CD14-positive monocyte (primary cell): Measurements from ENCODE around the gene HNRNPA2B1. TPM values are rescaled to one million over a fixed set of nuclear protein-coding genes. Genes with fewer than 3 reads are reported as not detected.

Experiments used
- DNase-seq, 3 donors: peaks; one replicate each; pipeline ENCODE4 v3.0.0-alpha.2; 2011 to 2022
- H2AFZ ChIP-seq: 2 replicates; pipeline ENCODE4 v1.6.0; 2012; ENCODE audit warnings: mild to moderate bottlenecking, low read depth, low read length, inconsistent platforms; ENCODE audit not compliant: insufficient read depth, poor library complexity, severe bottlenecking
- H3K27ac ChIP-seq, 2 donors: 1 replicate in 1 of 2; 2 replicates in 1 of 2; pipeline ENCODE4 v1.5.1; 2012 to 2013; ENCODE audit warnings: low read length in 2 of 2, control low read depth in 1 of 2, inconsistent platforms in 1 of 2, low read depth in 1 of 2, mild to moderate bottlenecking in 1 of 2
- H3K27me3 ChIP-seq, 2 donors: one replicate each; pipeline versions ENCODE4 v1.6.0 to v1.6.1; 2011 to 2013; ENCODE audit warnings: low read length in 2 of 2; ENCODE audit not compliant: control insufficient read depth in 2 of 2, insufficient read depth in 2 of 2
- H3K36me3 ChIP-seq, 2 donors: replicated peaks in 1 of 2; 1 replicate in 1 of 2; 2 replicates in 1 of 2; pipeline versions ENCODE4 v1.5.1 to v1.6.1; 2012 to 2013; ENCODE audit warnings: low read length in 2 of 2, control low read depth in 1 of 2, inconsistent platforms in 1 of 2, mild to moderate bottlenecking in 1 of 2; ENCODE audit not compliant: insufficient read depth in 2 of 2, control insufficient read depth in 1 of 2
- H3K4me1 ChIP-seq, 2 donors: 1 replicate in 1 of 2; 2 replicates in 1 of 2; pipeline versions ENCODE4 v1.5.1 to v1.6.1; 2012 to 2013; ENCODE audit warnings: low read length in 2 of 2, control low read depth in 1 of 2, inconsistent platforms in 1 of 2, mild to moderate bottlenecking in 1 of 2, moderate library complexity in 1 of 2; ENCODE audit not compliant: insufficient read depth in 2 of 2, control insufficient read depth in 1 of 2
- H3K4me2 ChIP-seq: replicated peaks from 2 replicates; pipeline ENCODE3; 2012; ENCODE audit warnings: low read length, moderate library complexity, mild to moderate bottlenecking; ENCODE audit not compliant: poor library complexity, severe bottlenecking; ENCODE audit errors: extremely low read depth
- H3K4me3 ChIP-seq, 3 experiments: fragments of 200-600 bp in 1 of 3; sonication (generic) in 1 of 3; replicated peaks in 1 of 3; 1 replicate in 2 of 3; 2 replicates in 1 of 3; pipeline ENCODE4 v1.5.1; 2011 to 2013; ENCODE audit warnings: low read length in 3 of 3, mild to moderate bottlenecking in 3 of 3, control low read depth in 2 of 3, low read depth in 2 of 3, inconsistent platforms in 1 of 3, moderate library complexity in 1 of 3
- H3K79me2 ChIP-seq: 2 replicates; pipeline ENCODE4 v1.6.0; 2012; ENCODE audit warnings: mild to moderate bottlenecking, control low read depth, inconsistent platforms, low read length, moderate library complexity; ENCODE audit not compliant: insufficient read depth
- H3K9ac ChIP-seq: 2 replicates; pipeline ENCODE4 v1.6.0; 2017; ENCODE audit warnings: low read length, mild to moderate bottlenecking; ENCODE audit not compliant: insufficient read depth, poor library complexity, severe bottlenecking
- H3K9me3 ChIP-seq, 2 donors: replicated peaks in 1 of 2; 1 replicate in 1 of 2; 2 replicates in 1 of 2; pipeline versions ENCODE4 v1.5.1 to v1.6.1; 2012 to 2013; ENCODE audit warnings: low read length in 2 of 2, control low read depth in 1 of 2; ENCODE audit not compliant: control insufficient read depth in 1 of 2, insufficient read depth in 1 of 2
- H4K20me1 ChIP-seq: 2 replicates; pipeline ENCODE4 v1.6.0; 2012; ENCODE audit warnings: mild to moderate bottlenecking, low read length, control low read depth, moderate library complexity; ENCODE audit not compliant: insufficient read depth
- H3K27ac Mint-ChIP-seq, 7 donors: one replicate each; pipeline ENCODE4 v1.8.0; 2020; ENCODE audit warnings: mild to moderate bottlenecking in 7 of 7, mixed read lengths in 7 of 7, moderate library complexity in 6 of 7, inconsistent platforms in 2 of 7
- H3K27me3 Mint-ChIP-seq, 3 donors: one replicate each; pipeline ENCODE4 v1.8.0; 2021 to 2022; ENCODE audit warnings: low read depth in 3 of 3, mild to moderate bottlenecking in 3 of 3, mixed read lengths in 3 of 3, moderate library complexity in 3 of 3, inconsistent platforms in 1 of 3
- H3K36me3 Mint-ChIP-seq, 2 donors: one replicate each; pipeline ENCODE4 v1.8.0; 2020; ENCODE audit warnings: mixed read lengths in 2 of 2, inconsistent platforms in 1 of 2, mild to moderate bottlenecking in 1 of 2
- H3K4me1 Mint-ChIP-seq: one replicate; pipeline ENCODE4 v1.8.0; 2020; ENCODE audit warnings: mild to moderate bottlenecking, mixed read lengths
- H3K4me3 Mint-ChIP-seq, 2 donors: one replicate each; pipeline ENCODE4 v1.8.0; 2020; ENCODE audit warnings: mild to moderate bottlenecking in 2 of 2, mixed read lengths in 2 of 2, moderate library complexity in 1 of 2
- H3K9me3 Mint-ChIP-seq, 7 donors: one replicate each; pipeline ENCODE4 v1.8.0; 2020 to 2022; ENCODE audit warnings: mixed read lengths in 7 of 7, mild to moderate bottlenecking in 6 of 7, moderate library complexity in 6 of 7, inconsistent platforms in 2 of 7
- WGBS: methylation state at CpG from one replicate; pipeline ENCODE4 v1.1.5; 2013; ENCODE audit warnings: missing lambda C conversion rate; ENCODE audit not compliant: insufficient coverage; 5-methylcytosine and 5-hydroxymethylcytosine counted together
- intact Hi-C, 2 donors: fragments of 100-400 bp; cut with micrococcal nuclease; formaldehyde crosslinking; loops; one replicate each; pipeline versions ENCODE4 v1.15.0 to v1.15.1; 2023
- polyA plus RNA-seq, 3 donors: library from polyadenylated mRNA; depleted of rRNA in 1 of 3; unstranded in 2 of 3; stranded (reverse) in 1 of 3; fragments of 300-500 nt in 2 of 3; fragments of >200 nt in 1 of 3; fragmentation: Illumina TruSeq in 2 of 3; gene quantifications; 1 replicate in 2 of 3; 2 replicates in 1 of 3; pipeline ENCODE4 v1.2.3, GENCODE V29; 2012 to 2021
- TF ChIP-seq, protein P1 (sequence below): fragments of 200-600 bp; IDR thresholded peaks from one replicate; pipeline ENCODE4 v1.8.0; 2022; ENCODE audit warnings: antibody characterized with exemption, mild to moderate bottlenecking

HNRNPA2B1 gene
- polyA plus RNA-seq, 3 donors, result 249 to 391 (median 269) TPM

DNA sequence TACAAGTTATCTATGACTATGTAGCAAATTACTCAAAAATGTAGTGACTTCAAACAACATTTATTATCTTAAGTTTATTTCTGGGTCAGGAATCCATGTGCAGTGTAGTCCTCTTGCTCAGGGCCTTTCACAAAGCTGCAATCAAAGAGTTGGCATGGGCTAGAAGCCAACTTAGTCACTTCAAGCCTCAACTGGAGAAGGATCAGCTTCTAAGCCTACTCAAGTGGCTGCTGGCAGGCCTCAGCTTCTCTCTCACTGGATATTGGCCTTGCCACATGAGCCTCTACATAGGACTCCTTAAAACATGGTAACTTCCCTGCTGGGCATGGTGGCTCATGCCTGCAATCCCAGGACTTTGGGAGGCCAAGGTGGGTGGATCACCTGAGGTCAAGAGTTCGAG lies 53.5 kb downstream of the HNRNPA2B1 start:
- Histone ChIP-seq H2AFZ (no peak overlapping the region), H3K4me1 (peaks cover 19 to 22% of the 10 kb centered on the region in 2 donors), H3K36me3 (no peaks in the 10 kb centered on the region), H3K27ac (no peak overlapping the region), H3K9me3 (no peaks in the 10 kb centered on the region), H3K4me3 (no peak overlapping the region), H3K79me2 (no peaks in the 10 kb centered on the region), H4K20me1 (no peaks in the 10 kb centered on the region), H3K9ac (no peak overlapping the region), H3K27me3 (no peaks in the 10 kb centered on the region), H3K4me2 (no peak overlapping the region)
- TF ChIP-seq, protein P1, sequence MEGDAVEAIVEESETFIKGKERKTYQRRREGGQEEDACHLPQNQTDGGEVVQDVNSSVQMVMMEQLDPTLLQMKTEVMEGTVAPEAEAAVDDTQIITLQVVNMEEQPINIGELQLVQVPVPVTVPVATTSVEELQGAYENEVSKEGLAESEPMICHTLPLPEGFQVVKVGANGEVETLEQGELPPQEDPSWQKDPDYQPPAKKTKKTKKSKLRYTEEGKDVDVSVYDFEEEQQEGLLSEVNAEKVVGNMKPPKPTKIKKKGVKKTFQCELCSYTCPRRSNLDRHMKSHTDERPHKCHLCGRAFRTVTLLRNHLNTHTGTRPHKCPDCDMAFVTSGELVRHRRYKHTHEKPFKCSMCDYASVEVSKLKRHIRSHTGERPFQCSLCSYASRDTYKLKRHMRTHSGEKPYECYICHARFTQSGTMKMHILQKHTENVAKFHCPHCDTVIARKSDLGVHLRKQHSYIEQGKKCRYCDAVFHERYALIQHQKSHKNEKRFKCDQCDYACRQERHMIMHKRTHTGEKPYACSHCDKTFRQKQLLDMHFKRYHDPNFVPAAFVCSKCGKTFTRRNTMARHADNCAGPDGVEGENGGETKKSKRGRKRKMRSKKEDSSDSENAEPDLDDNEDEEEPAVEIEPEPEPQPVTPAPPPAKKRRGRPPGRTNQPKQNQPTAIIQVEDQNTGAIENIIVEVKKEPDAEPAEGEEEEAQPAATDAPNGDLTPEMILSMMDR, result no peak
- peaks cover 0 to 11% (median 7%) of the 10 kb centered on the region in 7 donors for H3K9me3 Mint-ChIP-seq
- DNase-seq, result no peak
- no peak overlapping the region for H3K4me3 Mint-ChIP-seq
- intact Hi-C loops, result no loop called here
- WGBS, result 100% methylated on average over 1 of the region's 1 CpG
- peaks cover 26% of the 10 kb centered on the region for H3K4me1 Mint-ChIP-seq
- peaks cover 5 to 6% (median 6%) of the 10 kb centered on the region in 3 donors for H3K27me3 Mint-ChIP-seq
- no peaks in the 10 kb centered on the region for H3K36me3 Mint-ChIP-seq
- no peak overlapping the region for H3K27ac Mint-ChIP-seq

DNA sequence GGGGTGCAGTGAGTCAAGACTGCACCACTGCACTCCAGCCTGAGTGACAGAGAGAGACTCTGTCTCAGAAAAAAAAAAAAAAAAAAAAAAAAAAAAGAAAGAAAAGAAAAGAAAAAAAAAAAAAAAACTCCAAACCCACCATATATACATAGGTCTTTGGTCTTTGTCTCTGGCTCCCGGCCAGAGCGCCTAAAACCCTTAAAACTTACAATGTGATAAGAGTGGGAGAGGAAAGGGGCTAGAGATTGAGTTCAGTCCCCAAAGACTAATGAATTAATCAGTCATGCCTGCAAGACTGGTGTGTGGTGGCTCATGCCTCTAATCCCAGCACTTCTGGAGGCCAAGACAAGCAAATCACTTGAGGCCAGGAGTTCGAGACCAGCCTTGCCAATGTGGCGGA lies 55.3 kb downstream of the HNRNPA2B1 start:
- no peak overlapping the region for H3K27ac ChIP-seq
- H3K4me1 ChIP-seq, result peaks cover 31% of the 10 kb centered on the region in 2 donors
- no peak overlapping the region for H3K4me3 ChIP-seq
- no peaks in the 10 kb centered on the region for H3K79me2 ChIP-seq
- H3K27me3 ChIP-seq, result no peaks in the 10 kb centered on the region
- Mint-ChIP-seq H3K27me3 (peaks cover 2 to 4% (median 2%) of the 10 kb centered on the region in 3 donors), H3K4me1 (peaks cover 32% of the 10 kb centered on the region), H3K27ac (no peak overlapping the region), H3K9me3 (peaks cover 0 to 11% (median 7%) of the 10 kb centered on the region in 7 donors), H3K4me3 (no peak overlapping the region), H3K36me3 (no peaks in the 10 kb centered on the region)
- H4K20me1 ChIP-seq, result no peaks in the 10 kb centered on the region
- no peak overlapping the region for H2AFZ ChIP-seq
- DNase-seq, result no peak
- no peak overlapping the region for H3K9ac ChIP-seq
- intact Hi-C loops, result no loop called here
- WGBS, result no CpG with 5 or more reads among the region's 4 CpGs
- H3K4me2 ChIP-seq, result no peak overlapping the region
- no peaks in the 10 kb centered on the region for H3K36me3 ChIP-seq
- no peaks in the 10 kb centered on the region for H3K9me3 ChIP-seq
- TF ChIP-seq, protein P1, result no peak
